Activated T-cell treated with anti-CD3 and anti-CD28 coated beads for 1 hour (primary cell): ENCODE results near the gene EFHD2.

Source experiments
- DNase-seq: peaks from one replicate; pipeline ENCODE4 v3.0.0-alpha.2; 2020; ENCODE audit warnings: low read depth

Gene EFHD2

GRCh38 chr1:15476927-15477326, 67.2 kb downstream of the EFHD2 start:
- DNase-seq = no peak

GRCh38 chr1:15477646-15478212, 68.0 kb downstream of the EFHD2 start:
- no peak for DNase-seq
